GM18511 (cell line): Measurements from ENCODE around the gene FASN.

ENCODE experiments used
- ATAC-seq: cut with Tn5 transposase; IDR thresholded peaks from one replicate; pipeline ENCODE4 v1.9.1; 2021; ENCODE audit warnings: mild to moderate bottlenecking, moderate library complexity; ENCODE audit not compliant: unreplicated experiment

Gene FASN

GRCh38 chr17:82103553-82104451 is 5.8 kb upstream of the FASN start:
- no peak for ATAC-seq

GRCh38 chr17:82101767-82102679 is 4.0 kb upstream of the FASN start:
- ATAC-seq: no peak

GRCh38 chr17:82101301-82101715 is 3.3 kb upstream of the FASN start:
- ATAC-seq: no peak

- ATAC-seq: no peak
These were observed 2.7 kb upstream of the FASN start for GRCh38 chr17:82100502-82101298.

- ATAC-seq: peak; percentile 15
These were observed 1.1 kb upstream of the FASN start for GRCh38 chr17:82098939-82099763.

GRCh38 chr17:82097919-82098168 is 192 bp downstream of the FASN start:
- no peak for ATAC-seq

GRCh38 chr17:82097184-82097918 is 685 bp downstream of the FASN start:
- ATAC-seq: peak; percentile 9

GRCh38 chr17:82096709-82097183 is 1.3 kb downstream of the FASN start:
- no peak for ATAC-seq

GRCh38 chr17:82095777-82096708 is 2.0 kb downstream of the FASN start:
- no peak for ATAC-seq

GRCh38 chr17:82094931-82095776 is 2.9 kb downstream of the FASN start:
- no peak for ATAC-seq

GRCh38 chr17:82092995-82093751 is 4.9 kb downstream of the FASN start:
- ATAC-seq: no peak

- no peak for ATAC-seq
These were observed 5.4 kb downstream of the FASN start for GRCh38 chr17:82092628-82092994.

GRCh38 chr17:82092094-82092586 is 5.9 kb downstream of the FASN start:
- no peak for ATAC-seq

- ATAC-seq: no peak
These were observed 6.6 kb downstream of the FASN start for GRCh38 chr17:82091264-82092066.

GRCh38 chr17:82090549-82091263 is 7.3 kb downstream of the FASN start:
- no peak for ATAC-seq
